IMR-90 (cell line): ENCODE data around the gene RXFP4. TPM values are rescaled to one million over a fixed set of nuclear protein-coding genes. Genes with fewer than 3 reads are reported as not detected.
A peak's percentile ranks its signal among the peaks of the same experiment; 100 is the strongest.

Experiments used
- ATAC-seq: fragments of 200-7000 bp; cut with Tn5 transposase; 2 replicates; pipeline ENCODE4 v1.9.1; 2020; ENCODE audit warnings: low read depth, mild to moderate bottlenecking, moderate library complexity
- BruUV-seq: library from RNA; stranded (reverse); fragments of 400-500 nt; replicated peaks from 2 replicates; lab custom pipeline; 2021; lab: Mats Ljungman, UMichigan
- CTCF ChIA-PET: fragments of 300-600 bp; formaldehyde crosslinking; extraction: SDS; loops from one replicate; lab custom pipeline; 2021; ENCODE audit warnings: antibody characterized with exemption; lab: Yijun Ruan, JAX
- POLR2A ChIA-PET: fragments of 300-600 bp; sonication (Branson Sonifier 250); formaldehyde crosslinking; loops from one replicate; lab custom pipeline; 2022; ENCODE audit warnings: antibody characterized with exemption; ENCODE audit not compliant: unreplicated experiment; lab: Charles Lee
- DNase-seq: peaks from one replicate; pipeline ENCODE4 v3.0.0; 2013
- H2AFZ ChIP-seq: replicated peaks from 2 replicates; pipeline ENCODE3; 2013; ENCODE audit warnings: low read length, mild to moderate bottlenecking; ENCODE audit not compliant: poor library complexity
- H2AK5ac ChIP-seq: 2 replicates; pipeline ENCODE4 v1.6.1; 2013; ENCODE audit warnings: low read depth, low read length, inconsistent platforms
- H2AK9ac ChIP-seq: replicated peaks from 2 replicates; pipeline ENCODE3; 2013; ENCODE audit warnings: mild to moderate bottlenecking, low read depth, low read length, moderate library complexity; ENCODE audit not compliant: poor library complexity
- H2BK120ac ChIP-seq: 2 replicates; pipeline ENCODE4 v1.6.1; 2013; ENCODE audit warnings: low read depth, low read length, inconsistent platforms
- H2BK15ac ChIP-seq: 3 replicates; pipeline ENCODE4 v1.6.1; 2013; ENCODE audit warnings: low read depth, low read length, inconsistent platforms
- H2BK20ac ChIP-seq: 2 replicates; pipeline ENCODE4 v1.6.1; 2013; ENCODE audit warnings: low read depth, mild to moderate bottlenecking, inconsistent platforms, low read length, moderate library complexity
- H2BK5ac ChIP-seq: 2 replicates; pipeline ENCODE4 v1.6.1; 2013; ENCODE audit warnings: mild to moderate bottlenecking, low read depth, low read length, inconsistent platforms; ENCODE audit not compliant: poor library complexity, severe bottlenecking
- H3K14ac ChIP-seq: replicated peaks from 2 replicates; pipeline ENCODE4 v1.6.1; 2013; ENCODE audit warnings: low read depth, low read length, inconsistent platforms
- H3K18ac ChIP-seq: 2 replicates; pipeline ENCODE4 v1.6.1; 2013; ENCODE audit warnings: low read depth, low read length, control low read depth
- H3K23ac ChIP-seq: 2 replicates; pipeline ENCODE4 v1.6.1; 2013; ENCODE audit warnings: low read depth, low read length, inconsistent platforms
- H3K27ac ChIP-seq: 2 replicates; pipeline ENCODE4 v1.5.1; 2013; ENCODE audit warnings: mild to moderate bottlenecking, control low read depth, low read length; ENCODE audit not compliant: insufficient read depth
- H3K27me3 ChIP-seq: 2 replicates; pipeline ENCODE4 v1.6.1; 2013; ENCODE audit warnings: low read length; ENCODE audit not compliant: control insufficient read depth, insufficient read depth
- H3K36me3 ChIP-seq: 2 replicates; pipeline ENCODE4 v1.6.1; 2013; ENCODE audit warnings: low read length, mixed read lengths; ENCODE audit not compliant: control insufficient read depth, insufficient read depth
- H3K4ac ChIP-seq: 2 replicates; pipeline ENCODE4 v1.6.1; 2013; ENCODE audit warnings: low read depth, low read length, inconsistent platforms
- H3K4me1 ChIP-seq: 2 replicates; pipeline ENCODE4 v1.6.1; 2013; ENCODE audit warnings: low read length, mixed read lengths; ENCODE audit not compliant: control insufficient read depth, insufficient read depth
- H3K4me2 ChIP-seq: 2 replicates; pipeline ENCODE4 v1.6.1; 2013; ENCODE audit warnings: low read depth, mild to moderate bottlenecking, control low read depth, low read length, moderate library complexity
- H3K4me3 ChIP-seq: 2 replicates; pipeline ENCODE4 v1.5.1; 2013; ENCODE audit warnings: low read depth, mild to moderate bottlenecking, control low read depth, low read length, moderate library complexity; ENCODE audit not compliant: insufficient read depth
- H3K56ac ChIP-seq: 2 replicates; pipeline ENCODE4 v1.6.1; 2013; ENCODE audit warnings: low read length, inconsistent platforms; ENCODE audit not compliant: insufficient read depth; ENCODE audit errors: extremely low read depth
- H3K79me1 ChIP-seq, 2 experiments: 2 replicates each; pipeline ENCODE4 v1.6.1; 2013; ENCODE audit warnings: low read length in 2 of 2, inconsistent platforms in 1 of 2, low read depth in 1 of 2
- H3K9ac ChIP-seq: 2 replicates; pipeline ENCODE4 v1.6.1; 2013; ENCODE audit warnings: low read depth, low read length, control low read depth
- H3K9me1 ChIP-seq: 2 replicates; pipeline ENCODE4 v1.6.1; 2013; ENCODE audit warnings: low read length, inconsistent platforms; ENCODE audit not compliant: insufficient read depth
- H3K9me3 ChIP-seq: 2 replicates; pipeline ENCODE4 v1.6.1; 2013; ENCODE audit warnings: low read length; ENCODE audit not compliant: control insufficient read depth, insufficient read depth
- H4K20me1 ChIP-seq: 2 replicates; pipeline ENCODE4 v1.6.1; 2013; ENCODE audit warnings: low read length, inconsistent platforms; ENCODE audit not compliant: insufficient read depth
- H4K5ac ChIP-seq: 2 replicates; pipeline ENCODE4 v1.6.1; 2013; ENCODE audit warnings: mild to moderate bottlenecking, low read depth, low read length, control low read depth
- H4K8ac ChIP-seq, 2 experiments: 2 replicates each; pipeline ENCODE4 v1.6.1; 2013; ENCODE audit warnings: low read depth in 2 of 2, low read length in 2 of 2, control low read depth in 1 of 2, inconsistent platforms in 1 of 2
- H4K91ac ChIP-seq: 2 replicates; pipeline ENCODE4 v1.6.1; 2013; ENCODE audit warnings: low read depth, low read length, inconsistent platforms; ENCODE audit not compliant: insufficient read depth
- CHD1 ChIP-seq: IDR thresholded peaks from 2 replicates; pipeline ENCODE4 v1.6.1; 2012; ENCODE audit warnings: low read depth, low read length, improper control_type of control experiment
- NFE2L2 ChIP-seq: fragments of 150-350 bp; IDR thresholded peaks from 2 replicates; pipeline ENCODE4 v1.6.1; 2016; ENCODE audit warnings: low read depth, mild to moderate bottlenecking, low read length
- WGBS, 2 experiments: methylation state at CpG; one replicate each; pipeline versions ENCODE4 v1.1.5 to v1.1.7; 2013; ENCODE audit warnings: missing lambda C conversion rate in 2 of 2; ENCODE audit not compliant: insufficient read length in 1 of 2; ENCODE audit errors: extremely low coverage in 2 of 2; 5-methylcytosine and 5-hydroxymethylcytosine counted together
- dilution Hi-C: fragments of 300-500 bp; cut with HindIII; formaldehyde crosslinking; loops from one replicate; pipeline ENCODE4 v1.14.3; 2018; ENCODE audit warnings: low sequenced_read_pairs; ENCODE audit not compliant: unreplicated experiment
- in situ Hi-C: fragments of 300-500 bp; cut with MboI; formaldehyde crosslinking; loops from 3 replicates; pipeline ENCODE4 v1.14.3; 2019; ENCODE audit warnings: low sequenced_read_pairs, inconsistent platforms, mixed read lengths
- intact Hi-C: fragments of 100-400 bp; cut with micrococcal nuclease; formaldehyde crosslinking; loops from 2 replicates; pipeline ENCODE4 v1.10.0; 2022
- polyA plus RNA-seq, 3 experiments: library from polyadenylated mRNA; depleted of rRNA; stranded (reverse); fragments of >200 nt; gene quantifications; 2 replicates each; pipeline ENCODE4 v1.2.3, GENCODE V29; 2012; ENCODE audit warnings: low replicate concordance in 1 of 3
- total RNA-seq: library from RNA; depleted of rRNA; stranded (reverse); fragments of >200 nt; gene quantifications from 2 replicates; pipeline ENCODE4 v1.2.3, GENCODE V29; 2012

RXFP4 gene
- total and polyA plus RNA-seq, 2 of the 4 experiments (the other 2 are of a cell fraction) = not detected

- H4K20me1 ChIP-seq = no peaks in the 10 kb centered on the region
- CTCF ChIA-PET = interaction anchor here (0.6 kb wide), 1 partner anchor 98 kb away, joined by 3 read pairs; no protein-coding TSS in a partner anchor
- in situ Hi-C loops = no loop called here
- peak overlapping the region; percentile 67 for H3K4ac ChIP-seq
- H3K56ac ChIP-seq = no peak overlapping the region
- DNase-seq (peak; percentile 65), ATAC-seq (peak; percentile 15; the same call in 1 of the 2 replicates)
- H3K9ac ChIP-seq = peak overlapping the region; percentile 13; the same call in 1 of the 2 replicates
- intact Hi-C loops = loop anchor here (2.0 kb wide), 1 partner anchor 53 kb away; the partner anchor contains the start of gene GON4L
- dilution Hi-C loops = no loop called here
- POLR2A ChIA-PET = interaction anchor here (0.6 to 0.7 kb wide), 2 partner anchors 16 to 148 kb away, joined by 3 to 6 read pairs; no protein-coding TSS in a partner anchor
- no peak overlapping the region for H2AK9ac ChIP-seq
- peak overlapping the region; percentile 4; the same call in 1 of the 2 replicates for H3K4me3 ChIP-seq
- peak overlapping the region; percentile 80 for H3K4me2 ChIP-seq
- peak overlapping the region; percentile 3; the same call in 1 of the 2 replicates for H3K23ac ChIP-seq
- H2BK120ac ChIP-seq = no peak overlapping the region; the same call in 1 of the 2 replicates
- no peak overlapping the region for H2AFZ ChIP-seq
- no peak overlapping the region for H4K5ac ChIP-seq
- H3K9me1 ChIP-seq = peaks cover 2% of the 10 kb centered on the region; the same call in 1 of the 2 replicates
- BruUV-seq = no TSS peak
- no peaks in the 10 kb centered on the region for H3K27me3 ChIP-seq
- H2BK15ac ChIP-seq = no peak overlapping the region
- H4K8ac ChIP-seq = peak overlapping the region; percentile 4 to 49; a peak in 1 of 4 replicates
- peaks cover 5% of the 10 kb centered on the region; the same call in 1 of the 2 replicates for H3K4me1 ChIP-seq
- TF ChIP-seq NFE2L2 (peak; percentile 85), CHD1 (no peak)
- peak overlapping the region; percentile 65; the same call in 1 of the 2 replicates for H3K27ac ChIP-seq
- H3K14ac ChIP-seq = peak overlapping the region; percentile 2; the same call in 1 of the 2 replicates
- WGBS, 2 experiments = no CpG with 5 or more reads among the region's 4 CpGs
- peak overlapping the region; percentile 13; the same call in 1 of the 2 replicates for H4K91ac ChIP-seq
- H3K18ac ChIP-seq = no peak overlapping the region
- H2BK20ac ChIP-seq = peak overlapping the region; percentile 21; the same call in 1 of the 2 replicates
- peaks cover 27 to 51% of the 10 kb centered on the region in 2 experiments for H3K79me1 ChIP-seq
- H3K36me3 ChIP-seq = peaks cover 43% of the 10 kb centered on the region
- no peaks in the 10 kb centered on the region for H3K9me3 ChIP-seq
- H2AK5ac ChIP-seq = no peak overlapping the region
- peak overlapping the region; percentile 79 for H2BK5ac ChIP-seq
These were observed 31.5 kb upstream of the RXFP4 start for GRCh38 chr1:155909894-155910293.
